Esophagus squamous epithelium (tissue), 4 donors: ENCODE data around the gene HAL.

ENCODE experiments used
- POLR2A ChIP-seq, 4 donors: fragments of 450-650 bp; IDR thresholded peaks; one replicate each; pipeline ENCODE4 v1.6.1; 2017; ENCODE audit warnings: antibody characterized with exemption in 4 of 4, mild to moderate bottlenecking in 4 of 4, moderate library complexity in 3 of 4
- TF ChIP-seq, protein P1 (sequence below), 6 experiments: fragments of 450-650 bp in 4 of 6; fragments of 200-600 bp in 2 of 6; sonication (generic) in 2 of 6; IDR thresholded peaks; one replicate each; pipeline ENCODE4 v1.5.1; 2016 to 2019; ENCODE audit warnings: antibody characterized with exemption in 6 of 6, mild to moderate bottlenecking in 4 of 6, moderate library complexity in 4 of 6

DNA sequence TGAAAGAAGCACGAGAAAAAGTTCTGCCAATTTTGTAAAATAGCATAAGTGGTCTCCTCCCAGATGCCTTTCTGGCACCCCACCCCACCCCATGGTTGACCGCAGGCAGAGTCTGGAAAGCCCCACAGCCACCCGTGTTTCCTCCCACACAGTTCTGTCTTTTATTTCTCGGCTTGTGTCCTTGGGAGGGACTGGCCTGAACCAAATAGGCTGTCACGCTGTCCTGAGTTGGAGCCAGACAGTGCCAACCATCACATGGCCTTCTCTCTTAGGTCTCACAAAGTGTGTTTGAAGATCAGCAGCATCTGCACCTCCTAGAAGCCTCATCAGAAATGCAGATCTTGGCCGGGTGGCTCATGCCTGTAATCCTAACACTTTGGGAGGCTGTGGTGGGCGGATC lies 49.4 kb upstream of the HAL start:
- TF ChIP-seq, protein P1, sequence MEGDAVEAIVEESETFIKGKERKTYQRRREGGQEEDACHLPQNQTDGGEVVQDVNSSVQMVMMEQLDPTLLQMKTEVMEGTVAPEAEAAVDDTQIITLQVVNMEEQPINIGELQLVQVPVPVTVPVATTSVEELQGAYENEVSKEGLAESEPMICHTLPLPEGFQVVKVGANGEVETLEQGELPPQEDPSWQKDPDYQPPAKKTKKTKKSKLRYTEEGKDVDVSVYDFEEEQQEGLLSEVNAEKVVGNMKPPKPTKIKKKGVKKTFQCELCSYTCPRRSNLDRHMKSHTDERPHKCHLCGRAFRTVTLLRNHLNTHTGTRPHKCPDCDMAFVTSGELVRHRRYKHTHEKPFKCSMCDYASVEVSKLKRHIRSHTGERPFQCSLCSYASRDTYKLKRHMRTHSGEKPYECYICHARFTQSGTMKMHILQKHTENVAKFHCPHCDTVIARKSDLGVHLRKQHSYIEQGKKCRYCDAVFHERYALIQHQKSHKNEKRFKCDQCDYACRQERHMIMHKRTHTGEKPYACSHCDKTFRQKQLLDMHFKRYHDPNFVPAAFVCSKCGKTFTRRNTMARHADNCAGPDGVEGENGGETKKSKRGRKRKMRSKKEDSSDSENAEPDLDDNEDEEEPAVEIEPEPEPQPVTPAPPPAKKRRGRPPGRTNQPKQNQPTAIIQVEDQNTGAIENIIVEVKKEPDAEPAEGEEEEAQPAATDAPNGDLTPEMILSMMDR (IDR thresholded peaks at IDR 0.05): no peak
- TF ChIP-seq POLR2A (IDR thresholded peaks at IDR 0.05): no peak
